Measurements from ENCODE around the gene KSR2.

Gene KSR2

GRCh38 chr12:117567644-117568216, 401.1 kb downstream of the KSR2 start:
- DNase-seq, result no peak

GRCh38 chr12:117564881-117565280, 403.9 kb downstream of the KSR2 start:
- no peak for DNase-seq

GRCh38 chr12:117563706-117564105, 405.1 kb downstream of the KSR2 start:
- DNase-seq, result no peak

GRCh38 chr12:117563007-117563406, 405.8 kb downstream of the KSR2 start:
- DNase-seq, result no peak

- no peak for DNase-seq
These were observed 406.8 kb downstream of the KSR2 start for GRCh38 chr12:117561990-117562389.

GRCh38 chr12:117559978-117560377, 408.8 kb downstream of the KSR2 start:
- DNase-seq, result no peak

- no peak for DNase-seq
These were observed 412.9 kb downstream of the KSR2 start for GRCh38 chr12:117555889-117556288.

GRCh38 chr12:117552971-117553370, 415.8 kb downstream of the KSR2 start:
- no peak for DNase-seq

GRCh38 chr12:117551665-117552064, 417.1 kb downstream of the KSR2 start:
- no peak for DNase-seq

- DNase-seq, result no peak
These were observed 421.6 kb downstream of the KSR2 start for GRCh38 chr12:117547209-117547608.

GRCh38 chr12:117545216-117545615, 423.6 kb downstream of the KSR2 start:
- DNase-seq, result no peak

- DNase-seq, result no peak
These were observed 428.8 kb downstream of the KSR2 start for GRCh38 chr12:117540011-117540410.

- no peak for DNase-seq
These were observed 429.9 kb downstream of the KSR2 start for GRCh38 chr12:117538926-117539325.

GRCh38 chr12:117538032-117538690, 430.6 kb downstream of the KSR2 start:
- no peak for DNase-seq

GRCh38 chr12:117533687-117534086, 435.1 kb downstream of the KSR2 start:
- DNase-seq, result no peak

- DNase-seq, result no peak
These were observed 438.0 kb downstream of the KSR2 start for GRCh38 chr12:117530796-117531195.

GRCh38 chr12:117528538-117528937, 440.3 kb downstream of the KSR2 start:
- DNase-seq, result no peak

- DNase-seq, result no peak
These were observed 441.3 kb downstream of the KSR2 start for GRCh38 chr12:117527479-117527855.

- DNase-seq, result no peak
These were observed 441.9 kb downstream of the KSR2 start for GRCh38 chr12:117526757-117527478.

- no peak for DNase-seq
These were observed 443.0 kb downstream of the KSR2 start for GRCh38 chr12:117525766-117526165.

GRCh38 chr12:117524806-117525205, 444.0 kb downstream of the KSR2 start:
- DNase-seq, result no peak

- DNase-seq, result no peak
These were observed 444.8 kb downstream of the KSR2 start for GRCh38 chr12:117523971-117524370.

GRCh38 chr12:117522559-117522958, 446.2 kb downstream of the KSR2 start:
- no peak for DNase-seq

- DNase-seq, result no peak
These were observed 446.9 kb downstream of the KSR2 start for GRCh38 chr12:117521867-117522266.
